Mesothelial cell of epicardium (in vitro differentiated cells): Measurements from ENCODE around the gene ZSCAN23. TPM values are rescaled to one million over a fixed set of nuclear protein-coding genes. Genes with fewer than 3 reads are reported as not detected.
"Not testable (repeated sequence)": the region's sequence is repeated elsewhere in the genome, so short reads cannot be mapped to it uniquely, and the experiment has no call there.

Experiments
- DNase-seq, 2 experiments: peaks; one replicate each; pipeline ENCODE4 v3.0.0; 2021; ENCODE audit warnings: low spot score in 2 of 2; ENCODE audit not compliant: unreplicated experiment in 2 of 2
- H3K27ac Mint-ChIP-seq: 2 replicates; pipeline ENCODE4 v1.8.0; 2021; ENCODE audit warnings: mixed read lengths
- H3K27me3 Mint-ChIP-seq: 2 replicates; pipeline ENCODE4 v1.8.0; 2021; ENCODE audit warnings: low read depth, mixed read lengths
- H3K36me3 Mint-ChIP-seq: 2 replicates; pipeline ENCODE4 v1.8.0; 2021; ENCODE audit warnings: mixed read lengths
- H3K4me1 Mint-ChIP-seq: 2 replicates; pipeline ENCODE4 v1.8.0; 2021; ENCODE audit warnings: mixed read lengths
- H3K4me3 Mint-ChIP-seq: 2 replicates; pipeline ENCODE4 v1.8.0; 2021; ENCODE audit warnings: mild to moderate bottlenecking, moderate library complexity, mixed read lengths
- H3K9me3 Mint-ChIP-seq: 2 replicates; pipeline ENCODE4 v1.8.0; 2021; ENCODE audit warnings: mixed read lengths
- CTCF ChIP-seq: fragments of 200-600 bp; sonication (generic); IDR thresholded peaks from one replicate; pipeline ENCODE4 v1.5.0; 2021; ENCODE audit warnings: antibody characterized with exemption; ENCODE audit not compliant: unreplicated experiment
- total RNA-seq: library from RNA; stranded (reverse); gene quantifications from 3 replicates; pipeline ENCODE4 v1.2.1, GENCODE V29; 2021

ZSCAN23 gene
- total RNA-seq, 1 donor from 2014 or later, result 13.9 TPM

DNA sequence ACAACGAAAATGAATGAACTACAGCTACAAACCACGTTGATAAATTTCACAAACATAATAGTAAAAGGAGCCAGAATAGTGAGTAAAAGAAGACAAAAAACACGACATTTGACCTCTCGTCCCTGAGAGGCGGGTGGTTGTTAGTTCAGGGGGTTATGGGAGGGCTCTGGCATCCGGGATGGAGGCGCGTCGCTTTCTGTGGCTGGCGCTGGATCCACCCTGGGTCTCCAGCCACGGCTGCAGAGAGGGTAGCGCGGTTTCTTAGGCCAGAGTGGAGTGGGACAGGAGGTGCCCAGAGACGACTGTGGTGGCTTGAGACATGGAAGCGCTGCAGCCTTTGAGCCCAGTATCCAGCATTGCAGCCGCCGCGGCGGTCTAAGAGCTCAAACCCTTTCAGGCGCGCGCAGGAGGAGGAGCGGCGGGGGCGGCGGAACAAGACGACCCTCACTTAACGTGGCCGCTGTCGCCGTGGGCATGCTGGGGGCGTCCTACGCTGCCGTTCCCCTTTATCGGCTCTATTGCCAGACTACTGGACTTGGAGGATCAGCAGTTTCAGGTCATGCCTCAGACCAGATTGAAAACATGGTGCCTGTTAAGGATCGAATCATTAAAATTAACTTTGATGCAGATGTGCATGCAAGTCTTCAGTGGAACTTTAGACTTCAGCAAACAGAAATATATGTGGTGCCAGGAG, 3.7 kb upstream of the ZSCAN23 start:
- peak; percentile 25 to 48 for DNase-seq
- H3K9me3 Mint-ChIP-seq, result peaks cover 4% of the 10 kb centered on the region
- no peaks in the 10 kb centered on the region for H3K36me3 Mint-ChIP-seq
- peaks cover 11% of the 10 kb centered on the region for H3K4me1 Mint-ChIP-seq
- peak overlapping the region; percentile 52 for H3K27ac Mint-ChIP-seq
- TF ChIP-seq CTCF, result no peak
- peak overlapping the region; percentile 69 for H3K4me3 Mint-ChIP-seq
- H3K27me3 Mint-ChIP-seq, result peaks cover 13% of the 10 kb centered on the region

GRCh38 chr6:28444759-28445158, 1.5 kb upstream of the ZSCAN23 start:
- Mint-ChIP-seq H3K4me1 (peaks cover 11% of the 10 kb centered on the region), H3K4me3 (peak overlapping the region; percentile 29)
- not testable (repeated sequence) for DNase-seq, H3K9me3 Mint-ChIP-seq, H3K27me3 Mint-ChIP-seq, H3K36me3 Mint-ChIP-seq, H3K27ac Mint-ChIP-seq

DNA sequence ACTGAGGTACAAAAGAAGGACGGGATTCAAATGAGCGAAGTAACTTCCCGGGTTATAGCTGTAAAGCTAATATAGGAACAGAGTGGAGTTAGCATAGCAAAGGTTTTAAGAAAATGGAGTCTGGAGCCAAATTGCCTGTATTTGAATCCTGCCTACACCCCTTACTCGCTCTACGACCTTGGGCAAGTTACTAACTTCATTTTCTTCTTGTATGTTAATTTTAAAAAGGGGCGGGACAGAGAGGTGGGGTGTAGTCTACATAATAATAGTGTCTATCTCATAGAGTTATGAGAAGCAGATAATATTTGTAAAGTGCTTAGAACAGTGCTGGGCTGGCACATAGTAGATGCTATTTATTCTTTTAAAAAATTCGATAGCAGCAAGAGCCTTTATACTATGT, 705 bp downstream of the ZSCAN23 start:
- H3K27ac Mint-ChIP-seq, result peak overlapping the region; percentile 99
- peaks cover 4% of the 10 kb centered on the region for H3K9me3 Mint-ChIP-seq
- H3K36me3 Mint-ChIP-seq, result no peaks in the 10 kb centered on the region
- no peak for DNase-seq
- H3K4me3 Mint-ChIP-seq, result peak overlapping the region; percentile 100
- peaks cover 3% of the 10 kb centered on the region for H3K27me3 Mint-ChIP-seq
- peaks cover 11% of the 10 kb centered on the region for H3K4me1 Mint-ChIP-seq
- TF ChIP-seq CTCF, result no peak

DNA sequence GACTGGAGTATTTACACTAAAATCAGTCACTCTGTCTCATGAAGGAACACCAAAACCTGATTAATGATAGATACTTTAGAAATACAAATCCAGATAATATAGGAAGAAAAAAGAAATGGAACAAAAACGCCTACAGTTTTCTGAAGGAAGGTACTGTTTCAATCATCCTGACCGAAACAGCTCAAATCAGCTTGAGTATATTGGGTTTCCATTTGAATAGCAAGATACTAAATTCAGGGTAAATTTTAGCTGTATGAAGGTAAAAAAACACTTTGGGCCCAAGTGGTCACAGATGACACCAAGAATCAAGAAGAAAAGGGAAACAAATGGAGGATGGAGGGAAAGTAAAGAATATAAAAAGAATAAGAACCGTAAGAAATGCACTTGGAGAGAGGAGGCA, 6.9 kb downstream of the ZSCAN23 start:
- Mint-ChIP-seq H3K27me3 (no peaks in the 10 kb centered on the region), H3K9me3 (no peaks in the 10 kb centered on the region), H3K36me3 (peaks cover 8% of the 10 kb centered on the region), H3K4me1 (no peaks in the 10 kb centered on the region), H3K27ac (no peak overlapping the region), H3K4me3 (no peak overlapping the region)
- DNase-seq, result no peak
- TF ChIP-seq CTCF, result no peak

- no peak for TF ChIP-seq CTCF
- Mint-ChIP-seq H3K4me3 (no peak overlapping the region), H3K4me1 (no peaks in the 10 kb centered on the region), H3K27ac (no peak overlapping the region), H3K9me3 (no peaks in the 10 kb centered on the region), H3K27me3 (no peaks in the 10 kb centered on the region), H3K36me3 (peaks cover 22% of the 10 kb centered on the region)
- no peak for DNase-seq
Measured at GRCh38 chr6:28433119-28433518, 10.2 kb downstream of the ZSCAN23 start.

DNA sequence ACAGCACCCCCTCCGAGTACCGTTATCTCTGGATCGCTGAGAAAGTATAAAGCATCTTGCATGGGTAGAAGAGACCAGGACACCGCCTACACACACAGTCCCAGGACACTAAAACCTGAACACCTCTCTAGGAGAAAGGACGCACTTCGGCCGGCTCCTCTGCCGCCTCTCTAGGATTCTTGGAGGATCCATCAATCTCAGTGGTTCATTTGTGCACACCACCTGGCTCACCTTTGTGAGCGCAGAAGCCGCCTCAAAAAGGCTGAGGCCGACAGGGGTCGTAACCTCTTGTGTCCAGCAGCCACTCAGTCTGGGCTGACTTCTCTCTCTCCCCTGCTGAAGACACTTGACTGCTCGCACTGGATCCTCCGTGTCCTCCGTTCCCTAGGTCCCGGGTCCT, 13.5 kb downstream of the ZSCAN23 start:
- Mint-ChIP-seq H3K4me3 (no peak overlapping the region), H3K4me1 (no peaks in the 10 kb centered on the region), H3K27ac (no peak overlapping the region), H3K27me3 (no peaks in the 10 kb centered on the region), H3K9me3 (peaks cover 14% of the 10 kb centered on the region), H3K36me3 (peaks cover 42% of the 10 kb centered on the region)
- DNase-seq, result no peak
- TF ChIP-seq CTCF, result no peak
